ENCODE results near the gene PRAMEF11. TPM values are rescaled to one million over a fixed set of nuclear protein-coding genes. Genes with fewer than 3 reads are reported as not detected.

PRAMEF11 gene
- not detected in 2 replicates for total RNA-seq

DNA sequence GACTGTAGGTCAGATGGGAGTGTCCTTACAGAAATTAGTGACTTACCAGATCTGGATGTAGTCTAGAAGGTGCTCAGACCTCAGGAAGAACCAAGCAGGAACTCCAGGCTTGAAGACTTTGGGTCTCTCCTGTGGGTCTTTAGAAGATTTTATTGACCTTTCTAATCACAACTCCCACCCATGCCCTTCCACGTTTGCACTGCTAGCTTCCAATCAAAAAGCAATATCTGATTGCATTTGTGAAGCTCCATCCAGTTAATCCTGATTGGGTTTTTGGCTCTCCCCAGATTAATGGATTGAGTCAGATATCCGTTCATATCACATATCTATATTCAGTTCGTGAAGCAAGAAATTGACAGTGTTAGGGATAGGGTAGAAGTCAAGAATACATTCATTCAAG, at the start of gene PRAMEF11:
Gene PRAMEF11 (minus strand): TSS at position 101 of the 400 bp plus-strand sequence. CDS start 2,621 bp downstream, outside the sequence.

DNA sequence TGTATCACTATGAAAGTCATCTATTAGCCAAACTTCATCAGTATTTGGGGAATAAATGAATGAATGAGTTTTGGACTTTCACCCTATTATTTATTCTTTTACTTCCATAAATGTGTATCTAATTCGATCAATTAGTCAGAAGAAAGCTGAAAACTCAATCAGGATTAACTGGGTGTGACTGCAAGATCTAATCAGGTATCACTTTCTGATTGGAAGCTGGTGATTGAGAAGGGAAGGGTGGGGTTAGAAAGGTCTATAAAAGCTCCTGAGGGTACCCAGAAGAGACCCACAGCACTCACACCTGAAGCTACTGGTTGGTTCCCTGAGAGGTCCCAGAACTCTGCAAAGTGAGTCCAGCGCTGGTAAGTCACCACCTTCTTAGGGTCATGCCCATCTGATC, 25.6 kb upstream of the PRAMEF11 start, which contains the start of gene PRAMEF2:
Gene PRAMEF2 (plus strand): TSS at position 301 of the 400 bp plus-strand sequence. CDS start 1,924 bp downstream, outside the sequence.

DNA sequence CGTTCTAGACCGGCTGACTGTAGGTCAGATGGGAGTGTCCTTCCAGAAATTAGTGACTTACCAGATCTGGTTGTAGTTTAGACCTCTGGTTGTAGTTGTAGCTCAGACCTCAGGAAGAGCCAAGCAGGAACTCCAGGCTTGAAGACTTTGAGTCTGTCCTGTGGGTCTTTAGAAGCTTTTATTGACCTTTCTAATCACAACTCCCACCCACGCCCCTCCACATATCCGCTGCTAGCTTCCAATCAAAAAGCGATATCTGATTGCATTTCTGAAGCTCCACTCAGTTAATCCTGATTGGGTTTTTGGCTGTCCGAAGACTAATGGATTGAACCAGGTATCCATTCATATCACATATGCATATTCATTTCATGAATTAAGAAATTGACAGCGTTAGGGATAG, 17.4 kb upstream of the PRAMEF11 start, which contains the start of gene HNRNPCL1:
Gene HNRNPCL1 (minus strand): TSS at position 101 of the 400 bp plus-strand sequence. CDS start 431 bp downstream, outside the sequence.

DNA sequence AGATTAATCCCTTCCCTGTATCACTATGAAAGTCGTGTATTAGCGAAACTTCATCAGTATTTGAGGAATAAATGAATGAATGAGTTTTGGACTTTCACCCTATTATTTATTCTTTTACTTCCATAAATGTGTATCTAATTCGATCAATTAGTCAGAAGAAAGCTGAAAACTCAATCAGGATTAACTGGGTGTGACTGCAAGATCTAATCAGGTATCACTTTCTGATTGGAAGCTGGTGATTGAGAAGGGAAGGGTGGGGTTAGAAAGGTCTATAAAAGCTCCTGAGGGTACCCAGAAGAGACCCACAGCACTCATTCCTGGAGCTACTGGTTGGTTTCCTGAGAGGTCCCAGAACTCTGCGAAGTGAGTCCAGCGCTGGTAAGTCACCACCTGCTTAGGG, 40.1 kb downstream of the PRAMEF11 start, which contains the start of gene PRAMEF1:
Gene PRAMEF1 (plus strand): TSS at position 301 of the 400 bp plus-strand sequence. CDS start 1,831 bp downstream, outside the sequence.

Other genes with a start within 250 kb of the PRAMEF11 start
- 46.6 and 307 TPM in 2 replicates for gene DHRS3, start 213.2 kb downstream of the PRAMEF11 start, total RNA-seq
- not detected in 2 replicates for gene AADACL4, start 187.3 kb downstream of the PRAMEF11 start, total RNA-seq
- not detected in 2 replicates for gene AADACL3, start 115.3 kb downstream of the PRAMEF11 start, total RNA-seq
- gene CFAP107, start 85.2 kb downstream of the PRAMEF11 start, total RNA-seq = not detected in 2 replicates
- gene PRAMEF12, start 57.7 kb downstream of the PRAMEF11 start, total RNA-seq = not detected in 2 replicates
- gene PRAMEF1, start 40.0 kb downstream of the PRAMEF11 start, total RNA-seq = not detected in 2 replicates
- gene HNRNPCL1, start 17.3 kb upstream of the PRAMEF11 start, total RNA-seq = not detected in 2 replicates
- gene PRAMEF2, start 25.7 kb upstream of the PRAMEF11 start, total RNA-seq = not detected in 2 replicates
- gene PRAMEF4, start 54.8 kb upstream of the PRAMEF11 start, total RNA-seq = not detected in 2 replicates
- not detected in 2 replicates for gene PRAMEF10, start 66.9 kb upstream of the PRAMEF11 start, total RNA-seq
- not detected in 2 replicates for gene PRAMEF7, start 85.2 kb upstream of the PRAMEF11 start, total RNA-seq
- not detected in 2 replicates for gene PRAMEF6, start 116.2 kb upstream of the PRAMEF11 start, total RNA-seq
- gene PRAMEF27, start 225.2 kb upstream of the PRAMEF11 start, total RNA-seq = not detected in 2 replicates
- gene HNRNPCL3, start 229.4 kb upstream of the PRAMEF11 start, total RNA-seq = not detected in 2 replicates
- not detected in 2 replicates for gene PRAMEF25, start 239.4 kb upstream of the PRAMEF11 start, total RNA-seq